ENCODE measurements around the gene RMDN2.

- TF ChIP-seq CTCF (IDR thresholded peaks at IDR 0.05; ENCODE audit: low read length) (no peak), EZH2 (IDR thresholded peaks at IDR 0.05; ENCODE audit: borderline replicate concordance, low read length) (no peak)
Observed at GRCh38 chr2:37881397-37881796, 43.7 kb upstream of the RMDN2 start.
